GM18858 (cell line): ENCODE data around the gene HDAC7.

ENCODE experiments used
- ATAC-seq: cut with Tn5 transposase; IDR thresholded peaks from one replicate; pipeline ENCODE4 v1.9.1; 2021; ENCODE audit not compliant: unreplicated experiment

The HDAC7 gene

GRCh38 chr12:47797441-47797840 lies 22.3 kb downstream of the HDAC7 start:
- ATAC-seq: peak; percentile 55

DNA sequence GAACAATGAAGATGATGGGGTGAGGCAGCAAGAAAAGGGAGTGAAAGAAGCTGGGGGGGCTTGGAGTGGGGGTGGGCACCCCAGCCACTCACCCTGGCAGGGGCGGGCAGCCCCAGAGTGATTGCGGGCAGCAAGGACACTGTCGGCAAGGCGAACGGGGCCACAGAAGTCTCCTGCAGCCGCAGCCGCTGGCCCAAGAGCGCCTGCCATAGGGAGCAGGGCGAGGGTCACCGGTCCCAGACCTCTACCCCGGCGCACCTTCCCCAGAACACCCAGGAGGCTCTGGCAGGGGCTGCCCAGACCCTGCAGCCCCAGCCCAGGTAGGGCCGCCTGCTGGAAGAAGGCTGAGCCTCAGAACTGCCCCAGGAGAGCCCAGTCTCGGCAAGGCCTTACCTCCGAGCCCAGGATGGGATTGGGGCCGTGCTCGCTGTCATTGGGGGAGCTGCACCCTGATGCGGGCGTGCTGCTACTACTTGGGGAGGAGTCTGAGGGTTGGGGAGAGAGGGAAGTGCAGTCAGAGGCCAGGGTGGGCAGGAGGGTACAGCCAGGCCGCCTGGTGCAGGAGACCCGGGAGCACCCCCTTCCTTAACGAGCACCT lies 23.8 kb downstream of the HDAC7 start:
- ATAC-seq: no peak

GRCh38 chr12:47795121-47795813 lies 24.4 kb downstream of the HDAC7 start:
- ATAC-seq: no peak

DNA sequence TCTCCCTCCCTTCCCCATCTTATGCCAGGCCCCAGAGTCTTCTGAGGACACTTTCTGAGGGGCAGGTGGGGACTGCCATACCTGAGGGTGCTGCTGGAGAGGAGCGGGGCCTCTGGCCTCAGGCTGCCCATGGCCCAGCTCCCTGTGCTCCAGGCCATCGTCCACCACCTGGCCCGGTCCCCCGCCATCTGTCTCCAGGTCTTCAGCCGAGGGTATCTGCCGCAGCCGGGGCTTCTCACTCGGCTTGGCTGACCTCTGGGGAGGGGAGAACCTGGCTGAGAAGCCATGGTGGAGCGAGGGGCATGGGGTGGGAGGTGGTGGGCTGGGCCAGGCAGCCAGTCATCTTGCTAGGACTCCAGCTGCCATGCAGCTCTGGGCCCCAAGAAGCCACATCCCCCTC lies 25.0 kb downstream of the HDAC7 start:
- ATAC-seq: no peak

DNA sequence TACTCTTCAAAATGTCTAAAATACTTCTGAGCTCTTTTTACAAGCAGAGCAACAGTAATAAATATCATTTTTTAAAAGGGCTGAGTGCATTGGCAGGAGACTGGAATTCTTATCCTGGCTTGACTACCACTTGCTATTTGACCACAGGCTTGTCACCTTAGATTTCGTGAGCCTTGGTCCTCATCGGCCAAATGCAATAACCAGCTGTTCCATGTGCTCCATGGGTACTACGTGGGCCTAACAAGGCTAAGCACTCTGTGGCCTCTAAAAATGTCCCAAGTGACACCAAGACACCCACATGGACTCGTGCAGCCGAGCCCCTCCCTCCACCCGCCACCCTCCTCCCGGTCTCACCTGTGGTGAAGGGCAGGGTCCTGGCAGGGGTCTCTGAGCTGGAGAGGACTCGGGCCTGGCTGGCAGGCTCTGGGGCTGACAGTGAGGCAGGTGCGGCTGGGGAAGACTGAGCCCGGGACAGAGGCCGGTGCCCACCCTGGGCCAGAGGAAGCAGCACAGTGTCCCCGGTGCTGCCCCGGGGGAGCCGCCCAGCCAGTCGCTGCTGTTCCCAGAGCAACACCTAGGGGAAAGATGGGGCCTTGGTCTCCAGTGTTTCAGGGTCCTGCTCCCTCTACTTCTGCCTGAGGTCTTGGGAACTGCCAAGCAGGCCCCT lies 26.6 kb downstream of the HDAC7 start:
- ATAC-seq: no peak

DNA sequence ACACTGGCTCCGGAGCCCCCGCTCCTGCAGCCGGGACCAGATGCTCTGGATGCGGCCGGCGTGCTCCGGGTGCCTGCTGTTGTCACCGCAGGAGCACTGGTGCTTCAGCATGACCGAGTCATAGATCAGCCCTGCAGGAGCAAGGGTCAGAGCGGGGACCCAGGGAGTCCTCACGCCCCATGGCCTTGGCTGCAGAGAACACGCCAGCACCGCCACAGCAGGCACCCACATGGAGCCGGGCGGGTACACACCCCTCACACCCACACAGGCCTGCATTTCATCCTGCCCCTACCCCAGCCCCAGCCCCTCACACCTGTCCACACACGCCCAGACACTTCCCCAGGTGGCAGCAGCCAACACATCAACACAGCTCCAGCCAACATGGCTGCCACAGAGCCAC lies 27.8 kb downstream of the HDAC7 start:
- ATAC-seq: no peak

DNA sequence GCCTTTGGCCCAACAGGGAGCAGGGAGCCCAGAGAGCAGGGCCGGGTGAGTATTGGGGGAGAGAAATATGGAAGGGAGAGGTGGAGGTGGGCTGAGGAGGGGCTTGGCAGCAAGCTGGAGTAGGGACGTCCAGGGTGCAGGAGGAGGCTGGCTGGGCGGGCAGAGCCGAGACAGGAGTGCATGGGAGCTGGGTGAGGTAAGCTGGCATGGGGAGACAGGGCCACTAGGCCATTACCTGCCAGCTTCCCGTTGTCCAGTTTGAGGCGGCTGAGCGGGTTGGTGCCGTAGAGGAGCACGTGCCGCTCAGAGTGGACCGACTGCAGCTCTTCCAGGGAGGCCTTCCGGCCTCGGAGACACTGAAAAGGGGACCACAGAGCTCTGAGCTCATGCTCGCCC lies 28.4 kb downstream of the HDAC7 start:
- no peak for ATAC-seq

DNA sequence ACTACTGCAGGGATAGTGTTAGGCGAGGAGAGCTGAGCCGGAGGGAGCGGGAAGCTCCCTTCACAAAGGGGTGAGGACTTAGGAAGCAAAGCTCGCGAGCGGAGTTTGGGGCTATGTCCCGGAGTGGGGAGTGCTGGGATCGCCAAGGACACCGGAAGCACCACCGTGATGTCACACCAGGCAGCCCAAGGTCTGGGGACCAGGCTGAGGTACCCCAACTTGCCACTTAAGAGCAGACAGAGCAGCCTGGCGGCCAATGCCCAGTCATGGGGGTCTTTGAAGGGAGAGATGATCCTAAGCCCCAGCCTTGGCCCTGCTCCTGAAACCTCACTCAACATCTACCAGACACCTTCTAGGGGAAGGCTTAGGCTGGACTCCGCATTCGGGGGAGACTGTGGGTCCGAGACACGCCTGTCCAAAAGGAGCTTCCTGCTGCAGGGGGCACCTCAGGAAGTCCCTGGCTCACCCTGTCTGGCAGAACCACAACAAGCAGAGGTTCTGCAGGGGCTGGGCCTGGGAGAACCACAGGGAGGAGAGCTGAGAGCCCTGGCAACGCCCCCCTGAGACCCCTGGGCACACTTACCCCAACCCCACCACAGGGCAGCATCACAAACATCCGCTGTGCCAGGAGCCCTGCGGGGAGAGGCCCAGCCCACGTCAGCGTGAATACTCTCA lies 28.9 kb downstream of the HDAC7 start:
- ATAC-seq: no peak

GRCh38 chr12:47789712-47790489 lies 29.8 kb downstream of the HDAC7 start:
- no peak for ATAC-seq

- no peak for ATAC-seq
These were observed 30.6 kb downstream of the HDAC7 start for GRCh38 chr12:47789141-47789540.

DNA sequence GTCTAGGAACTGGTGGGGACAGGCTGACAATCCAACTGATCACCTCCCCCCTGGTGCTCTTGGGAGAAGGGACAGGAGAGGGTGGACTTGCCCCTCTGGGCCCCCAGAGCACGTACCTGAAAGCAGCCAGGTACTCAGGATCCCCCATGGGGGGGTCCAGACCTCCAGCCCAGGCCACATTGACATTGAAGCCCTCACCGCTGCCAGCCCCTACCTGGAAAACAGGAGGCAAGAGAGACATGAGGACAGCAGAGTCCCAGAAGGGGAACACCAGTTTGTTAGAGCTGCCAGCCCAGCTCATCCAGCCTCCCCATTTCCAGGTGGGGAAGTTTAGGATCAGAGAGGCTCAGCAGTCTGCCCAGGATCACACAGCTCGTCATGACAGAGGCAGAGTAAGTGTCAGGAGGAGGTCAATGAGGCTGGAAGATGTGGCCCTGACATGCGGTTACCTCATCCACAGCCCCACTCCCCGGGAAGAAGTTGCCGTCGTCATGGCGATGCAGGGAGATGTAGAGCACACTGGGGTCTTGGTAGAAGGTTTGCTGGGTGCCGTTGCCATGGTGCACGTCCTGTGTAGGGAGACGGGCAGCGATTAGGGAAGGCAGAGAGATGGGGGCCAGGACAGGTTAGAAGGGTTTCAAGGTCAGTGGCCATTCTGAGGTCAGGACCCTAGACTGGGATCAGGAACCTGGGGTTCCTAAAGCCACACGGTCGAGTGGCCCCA lies 31.9 kb downstream of the HDAC7 start:
- no peak for ATAC-seq

DNA sequence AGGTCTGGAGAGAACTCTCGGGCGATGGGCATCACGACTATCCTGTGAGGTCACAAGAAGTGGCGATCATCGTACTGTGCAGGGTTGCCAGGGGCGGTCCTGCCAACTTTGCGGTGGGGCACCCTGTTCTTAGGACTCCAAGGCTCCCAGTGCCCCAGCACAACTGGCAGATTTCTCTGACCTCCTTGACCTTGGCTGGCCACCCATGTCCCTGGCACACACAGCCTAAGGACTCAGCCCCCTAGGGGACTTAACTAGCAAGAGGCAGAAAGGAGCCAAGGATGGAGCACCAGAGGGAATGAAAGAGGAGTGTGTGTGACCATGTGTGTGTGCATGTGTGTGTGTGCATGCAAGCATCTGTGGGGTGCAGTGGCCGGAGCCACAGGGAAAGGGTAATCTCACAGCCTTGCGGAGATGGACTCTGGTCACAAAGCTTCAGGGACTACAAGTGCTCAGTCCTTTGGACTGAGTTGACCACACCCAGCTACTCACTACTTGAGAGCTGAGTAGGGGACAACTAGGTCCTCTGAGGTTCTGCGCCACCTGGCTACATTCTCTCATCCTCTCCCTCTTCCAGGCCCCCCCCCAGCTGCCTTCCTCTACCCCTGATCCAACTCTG lies 32.9 kb downstream of the HDAC7 start:
- ATAC-seq: no peak

- no peak for ATAC-seq
These were observed 33.6 kb downstream of the HDAC7 start for GRCh38 chr12:47785887-47786661.

DNA sequence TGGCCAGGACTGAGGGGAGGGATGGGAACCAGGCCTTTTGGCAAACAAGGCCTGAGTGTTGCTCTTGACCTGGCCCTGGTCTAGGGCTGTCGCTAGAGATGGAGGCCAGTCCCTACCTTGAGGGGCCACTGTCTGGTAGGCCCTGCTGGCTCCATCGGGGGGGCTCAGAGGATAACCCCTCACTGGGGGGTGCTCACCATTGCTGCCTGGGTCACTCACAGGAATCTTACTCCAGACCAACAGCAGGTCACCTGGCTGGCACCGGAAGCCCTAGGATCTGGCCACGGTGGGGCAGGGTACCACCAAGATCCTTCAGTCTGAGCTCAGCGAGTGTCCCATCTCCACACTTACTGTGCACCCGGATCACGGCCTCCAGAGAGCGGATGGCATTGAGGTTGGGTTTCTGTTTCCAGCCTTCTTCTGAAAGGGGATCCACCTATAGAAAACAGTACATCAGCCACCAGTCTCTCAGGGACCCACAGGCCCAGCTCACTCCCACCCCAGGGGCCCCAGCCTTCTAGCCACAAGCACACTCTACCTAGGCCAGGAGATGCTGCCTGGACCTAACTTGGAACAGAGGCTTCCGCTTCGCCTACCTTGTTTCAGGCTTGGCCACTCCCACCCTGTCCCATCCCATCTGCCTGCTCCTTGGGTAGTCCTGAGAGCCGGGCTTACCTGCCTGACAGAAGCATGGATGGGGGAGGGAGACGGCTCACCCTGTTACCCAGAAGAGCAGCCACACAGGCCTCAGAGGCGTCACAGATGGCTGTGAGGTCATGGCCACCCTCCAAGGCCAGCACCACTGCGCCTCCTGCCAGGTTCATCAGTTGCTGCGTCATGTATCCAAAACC lies 34.4 kb downstream of the HDAC7 start:
- no peak for ATAC-seq

DNA sequence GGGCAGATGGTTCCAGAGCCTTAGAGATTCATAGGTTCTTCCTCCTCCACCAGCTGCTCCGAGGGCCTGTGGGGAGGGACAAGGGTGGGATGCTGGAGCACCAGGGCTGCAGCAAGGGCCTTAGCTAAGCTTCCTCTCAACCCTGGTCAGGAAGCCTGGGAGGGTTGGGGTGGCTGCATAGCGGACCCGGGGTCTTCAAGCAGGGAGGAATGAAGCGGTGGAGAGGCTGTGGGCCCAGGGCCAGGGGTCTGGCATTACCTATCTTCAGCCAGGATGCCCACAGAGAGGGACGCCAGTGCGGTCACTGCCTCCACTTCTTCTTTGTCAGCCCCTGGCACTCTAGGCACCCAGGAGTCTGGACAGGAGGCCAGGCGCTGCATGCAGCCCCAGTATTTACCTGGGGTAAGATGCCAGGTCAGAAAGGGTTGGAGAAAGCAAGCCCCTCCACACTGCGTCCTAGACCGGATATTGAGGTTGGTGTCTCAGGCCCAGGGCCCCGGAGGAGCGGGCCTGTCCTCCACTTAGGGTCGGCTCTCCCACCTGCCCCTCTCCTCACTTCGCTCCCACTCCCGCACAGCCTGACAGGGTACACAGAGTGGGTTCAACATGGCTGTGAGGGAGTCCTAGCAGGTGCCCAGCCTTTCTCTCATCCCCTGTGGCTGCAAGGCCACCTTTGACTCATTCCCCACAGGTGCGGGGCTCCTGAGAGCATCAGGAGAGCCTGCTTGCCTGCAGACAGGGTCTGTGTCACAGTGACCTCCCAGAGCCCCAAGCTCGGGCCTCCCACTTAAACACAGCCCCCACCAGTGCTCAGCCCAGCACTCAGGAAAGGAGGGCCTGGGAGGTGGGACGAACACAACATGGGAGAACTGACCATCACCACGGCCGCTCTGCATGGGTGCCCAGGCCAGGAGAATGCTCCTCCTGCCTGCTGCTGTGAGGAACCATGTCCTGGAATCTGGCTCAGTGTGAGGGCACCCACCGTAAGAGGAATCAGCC lies 35.6 kb downstream of the HDAC7 start:
- no peak for ATAC-seq

DNA sequence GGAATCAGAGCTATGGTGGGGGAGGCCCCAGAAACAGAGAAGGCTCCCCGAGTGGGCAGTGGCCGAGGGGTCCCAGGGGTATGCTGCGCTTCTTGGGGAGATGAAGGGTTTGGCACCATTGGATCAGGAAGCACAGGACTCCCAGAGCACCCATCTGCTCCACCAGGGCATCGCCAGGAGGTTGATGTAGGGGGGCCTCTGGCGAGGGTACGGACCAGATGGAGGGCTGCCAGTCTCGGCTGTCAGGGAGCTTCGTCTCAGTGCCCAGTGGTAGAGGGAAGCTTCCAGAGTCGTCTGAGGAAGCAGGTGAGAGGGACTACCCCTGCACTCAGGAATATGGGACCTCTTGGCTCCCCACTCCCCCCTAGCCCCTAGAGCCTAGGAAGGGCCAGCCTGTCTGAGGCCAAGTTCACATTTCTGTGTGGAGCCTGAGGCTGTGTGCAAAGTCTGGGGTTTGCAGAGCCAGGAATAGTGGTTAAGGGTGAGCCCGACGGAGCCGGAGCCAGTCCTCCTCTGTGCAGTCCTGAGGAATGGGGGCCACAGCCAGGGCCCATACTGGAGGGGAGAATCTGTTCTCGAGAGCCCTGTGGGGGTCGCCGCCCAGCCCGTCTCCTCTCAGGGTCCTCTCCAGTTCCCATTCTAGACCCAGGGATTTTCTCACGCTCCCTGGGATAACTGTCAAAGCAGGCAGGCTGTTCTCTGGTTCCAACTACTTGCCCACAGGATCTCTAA lies 36.5 kb downstream of the HDAC7 start:
- no peak for ATAC-seq
